ENCODE data around the gene SEBOX.

SEBOX gene, protein sequence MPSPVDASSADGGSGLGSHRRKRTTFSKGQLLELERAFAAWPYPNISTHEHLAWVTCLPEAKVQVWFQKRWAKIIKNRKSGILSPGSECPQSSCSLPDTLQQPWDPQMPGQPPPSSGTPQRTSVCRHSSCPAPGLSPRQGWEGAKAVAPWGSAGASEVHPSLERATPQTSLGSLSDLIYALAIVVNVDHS

DNA sequence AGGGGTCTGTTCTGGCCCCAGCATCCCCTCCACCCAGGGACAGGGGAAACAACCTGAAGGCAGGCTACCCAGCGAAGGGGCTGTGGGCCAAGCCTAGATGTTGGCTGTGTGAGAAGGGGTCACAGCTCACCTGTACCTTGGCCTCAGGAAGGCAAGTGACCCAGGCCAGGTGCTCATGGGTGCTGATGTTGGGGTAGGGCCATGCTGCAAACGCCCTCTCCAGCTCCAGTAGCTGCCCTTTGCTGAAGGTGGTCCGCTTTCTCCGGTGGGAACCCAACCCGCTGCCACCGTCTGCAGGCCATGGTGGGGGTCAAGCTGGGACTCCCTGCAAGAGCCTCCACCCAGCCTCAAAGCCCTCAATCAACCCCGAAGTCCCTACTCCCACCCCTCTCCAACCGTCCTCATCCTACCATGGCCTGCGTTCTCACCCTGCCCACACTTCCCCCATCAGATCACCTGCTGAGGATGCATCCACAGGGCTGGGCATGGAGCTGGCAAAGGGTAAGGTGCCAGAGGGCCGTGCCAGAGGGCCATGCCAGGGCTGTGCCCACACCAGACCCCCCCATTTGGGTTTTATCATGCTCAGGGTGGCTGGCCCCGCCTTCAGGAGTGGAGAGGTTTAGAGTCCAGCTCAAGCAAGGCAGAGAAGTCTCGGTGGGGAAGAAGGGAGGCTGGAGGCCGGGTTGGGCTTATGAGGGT is at the start of gene SEBOX:
Gene SEBOX (minus strand): TSS at position 535 of the 699 bp plus-strand sequence. CDS start 48 bp downstream, at position 487.
- no peak for DNase-seq

DNA sequence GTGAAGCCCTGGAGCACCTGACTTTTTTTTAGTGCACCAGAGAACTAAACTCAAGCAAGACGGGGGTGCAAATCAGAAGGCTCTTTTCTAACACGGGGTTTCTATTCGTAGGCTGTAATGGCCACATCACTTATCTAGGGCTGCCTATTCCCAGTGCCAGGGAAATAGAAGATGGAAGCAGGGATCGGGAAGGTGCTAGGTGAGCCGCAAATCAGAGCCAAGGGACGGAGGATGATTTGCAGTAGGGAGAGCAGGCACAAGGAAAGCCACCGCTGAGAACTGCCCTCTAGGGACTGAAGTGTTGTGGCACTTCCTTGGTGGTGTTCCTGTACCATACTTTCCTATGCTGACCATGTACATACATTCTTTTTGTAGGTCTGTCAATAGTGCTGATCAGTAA is 48.8 kb upstream of the SEBOX start:
- DNase-seq = no peak

DNA sequence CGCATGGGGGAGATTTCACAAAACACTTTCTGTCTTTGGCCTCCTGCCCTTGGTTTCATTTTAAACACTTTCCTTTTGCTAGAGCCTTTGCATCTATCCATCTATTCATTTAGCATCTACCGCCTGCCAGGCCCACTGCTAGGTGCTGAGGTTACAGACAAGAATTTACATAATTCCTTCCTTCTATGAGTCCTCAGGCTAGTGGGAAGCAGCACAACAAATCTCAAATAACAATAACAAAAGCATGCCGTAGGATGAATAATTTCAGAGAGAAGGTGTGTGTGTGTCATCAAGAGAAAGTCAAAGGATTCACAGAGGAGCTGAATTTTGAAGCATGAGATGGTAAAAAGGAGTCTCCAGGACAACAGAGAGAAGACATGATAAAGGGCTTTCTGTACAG is 47.1 kb upstream of the SEBOX start:
- no peak for DNase-seq

DNA sequence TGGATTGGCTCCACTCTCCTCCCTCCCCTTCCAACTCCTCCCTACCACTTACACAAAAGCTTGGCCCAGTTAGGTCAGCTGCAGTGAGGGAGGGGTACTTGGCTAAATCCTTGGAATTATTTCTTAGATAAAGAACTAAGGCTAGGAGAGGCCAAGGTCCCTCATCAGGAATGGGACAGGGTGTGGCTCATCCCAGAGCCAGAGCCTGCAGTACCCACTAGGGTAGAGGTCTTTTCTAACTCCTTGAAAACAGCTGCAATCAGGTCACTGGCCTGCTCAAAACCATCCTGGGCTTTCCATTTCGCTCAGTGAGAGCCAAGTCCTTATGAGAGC is 42.9 kb upstream of the SEBOX start:
- DNase-seq = no peak

DNA sequence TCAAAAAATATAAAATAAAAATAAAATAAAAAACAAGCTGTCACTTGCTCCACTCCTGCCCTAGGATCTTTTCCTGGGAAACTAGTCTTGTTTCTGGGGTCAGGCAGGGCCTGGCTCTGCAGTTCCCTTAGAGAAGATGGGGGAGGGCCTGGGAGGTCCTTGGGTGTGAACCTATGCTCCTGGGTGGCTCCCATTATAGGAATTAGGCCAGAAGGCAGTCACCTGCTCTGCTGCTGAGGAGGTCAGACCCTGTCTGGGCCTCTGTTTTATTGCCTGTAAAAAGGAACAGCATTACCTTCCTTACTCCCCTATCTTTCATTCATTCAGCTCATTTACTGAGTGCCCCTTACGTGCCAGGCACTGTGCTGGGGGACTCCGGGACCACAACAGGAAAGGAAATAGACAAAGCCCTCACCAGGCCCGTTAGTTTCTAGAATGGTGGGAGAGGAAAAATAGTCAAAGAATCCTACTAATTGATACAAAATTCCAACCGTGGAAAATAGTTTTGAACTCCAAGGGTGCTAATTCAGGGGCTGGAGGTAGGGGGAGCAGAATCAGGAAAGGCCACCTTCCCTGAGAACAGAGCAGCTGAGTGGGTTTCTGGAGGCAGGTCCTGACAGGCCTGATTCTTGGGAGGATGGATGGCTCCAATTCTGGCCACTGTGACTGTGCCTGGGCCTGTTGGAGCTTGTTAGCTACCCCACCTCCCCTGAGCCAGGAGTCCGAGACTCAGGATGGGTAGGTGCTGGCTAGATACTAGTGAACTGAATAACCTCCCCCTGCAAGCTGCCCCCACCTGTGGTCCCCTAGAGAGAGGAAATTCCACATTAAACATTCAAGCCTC is 42.4 kb upstream of the SEBOX start:
- no peak for DNase-seq

DNA sequence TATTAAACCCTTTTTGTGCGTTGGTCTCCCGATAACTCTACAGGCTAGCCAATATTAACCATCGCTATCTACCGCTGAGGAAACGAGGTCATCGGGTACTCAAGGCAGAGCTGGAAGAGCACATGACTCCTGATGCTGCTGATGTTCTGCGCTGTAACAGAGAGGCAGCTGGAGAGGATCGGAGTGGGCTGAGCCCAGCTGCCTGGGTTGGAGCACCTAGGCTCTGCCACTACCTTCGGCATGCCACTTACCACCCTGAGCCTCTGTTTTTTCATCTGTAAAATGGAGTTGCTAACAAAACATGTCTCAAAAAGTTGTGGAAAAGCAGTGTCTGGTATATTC is 41.4 kb upstream of the SEBOX start:
- DNase-seq = peak; percentile 23

DNA sequence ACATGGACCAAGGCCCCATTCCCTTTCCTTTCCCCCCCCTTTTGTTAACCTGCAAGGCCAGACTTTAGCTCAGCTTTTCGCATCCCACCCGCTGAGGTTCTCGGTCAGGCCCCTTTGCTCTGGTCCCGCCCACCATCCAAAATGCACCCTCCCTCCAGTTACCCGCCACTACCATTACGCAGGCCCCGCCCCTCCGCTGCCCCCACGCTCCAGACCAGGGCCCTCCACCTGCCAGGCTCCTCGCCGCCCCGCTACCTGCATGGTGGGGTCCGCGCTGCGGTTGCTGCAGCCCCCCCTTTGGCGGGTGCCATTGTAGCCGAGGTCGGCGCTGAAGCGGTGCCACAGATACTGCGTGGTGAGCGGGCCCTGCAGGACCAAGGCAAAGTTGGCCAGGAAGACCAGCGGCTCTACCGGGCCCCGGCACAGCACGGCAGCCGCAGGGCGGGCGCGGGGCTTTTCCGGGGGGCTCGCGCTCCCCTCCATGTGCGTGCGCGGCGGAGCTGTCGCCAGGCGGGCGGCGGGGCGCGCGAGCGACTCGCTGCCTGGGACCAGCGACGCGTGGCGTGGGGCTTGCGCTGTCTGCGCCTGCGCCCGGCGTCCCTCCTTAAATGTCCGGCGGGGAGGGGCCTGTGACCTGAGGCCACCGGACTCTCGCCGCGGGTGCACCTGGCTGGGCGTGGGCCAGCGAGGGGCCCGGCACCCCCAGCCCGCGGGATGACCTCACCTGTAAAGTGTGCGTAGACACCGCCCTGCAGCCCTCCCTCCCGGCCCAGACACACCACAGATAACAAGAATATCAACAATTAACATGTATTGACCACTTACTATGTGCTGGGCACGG is 40.9 kb upstream of the SEBOX start, which contains the start of gene SLC46A1:
Gene SLC46A1 (minus strand): TSS at position 581 of the 841 bp plus-strand sequence. CDS start 98 bp downstream, at position 483.
- DNase-seq = no peak

DNA sequence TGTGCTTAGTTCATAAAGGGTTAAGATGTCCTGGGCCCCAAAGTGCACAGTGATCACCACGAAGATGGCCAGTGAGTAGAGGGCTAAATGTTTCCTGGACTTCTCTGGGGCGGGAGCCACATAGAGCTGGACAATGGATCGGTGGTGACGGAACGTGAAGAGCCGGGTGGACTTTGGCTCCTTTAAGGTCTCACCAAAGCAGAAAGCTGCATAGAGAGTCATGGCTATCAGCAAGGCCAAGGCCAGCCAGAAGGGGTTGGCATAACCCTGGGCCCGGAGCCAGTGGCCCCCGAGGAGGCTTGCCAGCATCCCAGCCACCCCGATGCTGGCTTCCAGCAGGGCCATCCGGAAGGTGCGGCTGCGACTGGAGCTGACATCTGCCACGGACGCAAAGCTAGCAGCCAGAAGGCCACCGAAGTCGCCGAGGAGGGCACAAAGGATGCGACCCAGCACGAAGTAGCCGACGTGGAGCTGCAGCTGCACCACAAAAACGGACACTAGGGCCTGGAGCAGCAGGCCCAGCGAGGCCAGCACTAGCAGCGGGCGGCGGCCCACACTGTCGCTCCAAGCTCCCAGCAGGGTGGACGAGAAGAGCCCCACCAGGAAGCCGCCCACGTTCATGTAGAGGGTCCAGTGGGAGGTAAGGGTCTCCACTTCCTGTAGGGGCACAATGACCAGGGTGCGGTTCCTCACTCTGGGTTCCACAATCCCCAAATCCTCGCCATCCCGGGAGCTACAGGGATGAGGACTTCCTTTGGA is 40.0 kb upstream of the SEBOX start:
- no peak for DNase-seq

DNA sequence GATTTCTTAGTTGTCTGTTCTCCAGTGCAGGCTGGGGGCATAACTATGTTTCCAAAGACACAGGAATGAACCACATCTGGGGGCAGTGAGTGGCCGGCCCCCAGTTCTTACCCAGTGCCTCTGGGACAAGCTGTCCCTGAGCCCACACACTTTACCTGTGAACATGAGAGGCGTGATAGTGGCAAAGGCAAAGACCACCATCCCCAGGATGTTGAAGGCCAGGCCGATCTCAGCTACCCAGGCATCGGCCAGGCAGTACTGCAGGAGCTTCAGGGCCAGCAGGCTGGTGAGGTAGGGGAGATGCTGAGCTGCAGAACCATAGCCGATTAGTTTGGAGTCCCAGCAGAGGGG is 39.4 kb upstream of the SEBOX start:
- DNase-seq = no peak

DNA sequence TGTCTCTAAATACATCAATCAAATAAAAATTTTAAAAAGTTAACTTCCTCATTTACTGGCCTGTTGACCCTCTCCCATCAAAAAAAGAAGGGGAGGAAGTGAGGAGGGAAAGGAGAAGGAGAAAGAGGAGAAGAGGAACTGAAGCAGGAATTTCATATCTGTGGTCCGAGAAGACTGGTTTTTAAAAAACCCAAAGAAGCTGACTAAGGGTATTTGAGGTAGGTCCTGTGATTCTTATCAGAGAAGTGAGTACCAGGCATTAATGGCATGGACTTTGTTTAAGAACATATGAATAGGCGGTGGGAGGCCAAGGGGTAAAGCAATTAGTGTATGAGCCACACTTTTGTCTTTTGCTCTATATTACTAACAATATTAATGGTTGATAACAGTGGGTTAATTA is 39.0 kb upstream of the SEBOX start:
- DNase-seq = no peak

DNA sequence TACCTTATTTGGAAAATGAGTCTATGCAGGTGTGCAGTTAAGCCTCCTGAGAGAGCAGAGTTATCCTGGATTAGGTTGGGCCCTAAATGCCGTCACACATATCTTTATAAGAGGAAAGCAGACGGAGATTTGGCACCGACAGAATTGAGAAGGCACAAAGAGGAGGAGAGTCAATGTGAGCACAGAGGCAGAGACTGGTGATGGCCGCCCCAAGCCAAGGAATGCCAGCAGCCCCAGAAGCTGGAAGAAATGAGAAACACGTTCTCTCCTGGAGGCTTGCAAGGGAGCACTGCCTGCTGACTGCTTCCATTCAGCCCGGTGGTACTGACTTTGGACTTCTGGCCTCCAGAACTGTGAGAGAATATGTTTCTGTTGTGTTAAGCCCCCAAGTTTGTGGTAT is 37.8 kb upstream of the SEBOX start:
- no peak for DNase-seq

DNA sequence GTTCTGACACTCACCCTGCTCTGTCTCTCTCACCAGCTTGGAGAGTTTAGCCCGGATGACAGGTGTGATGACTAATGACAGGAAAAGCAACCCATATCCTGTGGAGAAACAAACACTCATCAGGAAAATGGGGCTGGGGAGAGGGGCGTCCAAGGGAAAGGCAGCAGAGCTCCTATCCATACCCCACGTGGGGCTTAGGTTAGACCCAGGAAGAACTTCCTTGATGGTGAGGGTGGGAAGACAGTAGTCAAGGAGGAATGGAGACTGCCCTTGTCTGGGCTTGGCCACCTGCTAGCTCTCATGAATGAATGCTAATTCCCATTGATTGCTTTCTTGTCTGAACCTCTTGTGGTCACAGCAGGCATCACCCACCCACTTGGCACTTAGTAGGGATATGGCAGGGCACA is 37.2 kb upstream of the SEBOX start:
- DNase-seq = no peak

DNA sequence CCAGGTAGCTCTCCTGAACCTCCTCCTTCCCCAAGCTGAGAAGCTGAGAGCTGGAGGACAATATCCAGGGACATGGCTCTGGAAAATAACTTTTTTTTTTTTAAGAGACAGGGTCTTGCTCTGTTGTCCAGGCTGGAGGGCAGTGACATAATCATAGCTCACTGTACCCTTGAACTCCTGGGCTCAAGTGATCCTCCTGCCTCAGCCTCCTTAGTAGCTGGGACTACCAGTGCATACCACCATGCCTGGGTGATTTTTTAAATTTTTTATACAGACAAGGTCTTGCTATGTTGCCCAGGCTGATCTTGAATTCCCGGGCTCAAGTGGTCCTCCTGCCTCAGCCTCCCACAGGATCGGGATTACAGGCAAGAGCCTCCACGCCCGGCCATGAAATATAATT is 34.8 kb upstream of the SEBOX start:
- DNase-seq = no peak

DNA sequence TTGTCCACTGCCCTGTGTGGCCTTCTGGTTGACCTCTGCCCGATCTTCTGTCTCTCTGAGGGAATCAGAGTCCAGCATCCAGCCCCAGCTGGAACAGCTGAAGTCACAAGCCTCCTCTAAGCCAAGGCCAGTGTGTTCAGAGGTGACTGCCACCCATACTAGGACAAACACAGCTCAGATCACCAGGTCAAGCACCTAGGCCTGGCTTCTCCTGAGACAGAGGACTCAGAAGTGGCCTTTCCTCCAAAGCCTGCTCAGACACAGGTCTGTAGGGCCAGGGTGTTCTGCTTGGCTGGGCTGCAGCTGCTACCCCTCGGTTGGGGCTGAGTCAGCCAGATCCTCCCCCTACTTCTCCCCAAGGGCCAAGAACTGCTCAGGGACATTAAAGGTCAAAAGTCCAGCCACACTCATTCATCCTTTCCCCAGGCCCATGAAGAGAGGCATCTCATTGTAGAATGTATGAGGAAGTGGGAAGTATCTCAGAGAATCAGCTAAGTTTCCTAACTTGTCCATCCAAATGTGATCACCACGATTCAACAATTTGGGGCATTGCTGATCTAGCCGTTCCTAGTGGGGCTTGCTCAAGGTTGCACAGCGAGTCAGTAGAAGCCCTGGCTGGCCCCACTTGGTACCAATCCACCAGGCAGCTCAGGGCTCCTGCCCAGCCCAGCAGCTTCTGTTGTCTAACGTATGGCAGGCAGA is 33.4 kb upstream of the SEBOX start:
- no peak for DNase-seq

DNA sequence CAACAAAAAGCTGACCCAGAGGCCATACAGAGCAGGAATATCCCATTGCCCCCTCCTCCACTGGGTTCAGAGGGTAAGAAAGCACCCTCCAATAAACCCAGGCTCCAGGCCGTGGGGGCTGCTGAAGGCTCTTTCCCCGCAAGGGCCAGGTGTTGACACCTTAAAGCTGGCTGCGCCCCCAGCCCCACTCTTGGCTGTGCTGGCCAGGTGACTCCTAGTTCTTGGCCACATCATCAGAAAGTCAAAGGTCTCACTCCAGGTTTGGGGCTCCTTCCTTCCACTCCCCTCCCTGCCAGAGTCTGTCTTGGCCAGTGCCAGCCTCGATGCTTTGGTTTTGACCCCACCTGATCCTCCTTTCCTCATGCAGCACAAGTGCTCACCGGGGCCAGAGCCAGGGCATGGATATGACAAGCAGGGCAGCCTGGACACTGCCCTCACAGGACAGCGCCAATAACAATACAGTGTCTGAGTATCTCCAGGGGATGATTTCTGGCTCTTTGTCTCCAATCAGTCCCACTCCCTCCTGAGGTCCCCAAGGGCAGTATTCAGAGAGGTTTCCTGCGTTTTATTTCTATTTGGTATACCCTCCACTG is 32.8 kb upstream of the SEBOX start:
- DNase-seq = no peak

DNA sequence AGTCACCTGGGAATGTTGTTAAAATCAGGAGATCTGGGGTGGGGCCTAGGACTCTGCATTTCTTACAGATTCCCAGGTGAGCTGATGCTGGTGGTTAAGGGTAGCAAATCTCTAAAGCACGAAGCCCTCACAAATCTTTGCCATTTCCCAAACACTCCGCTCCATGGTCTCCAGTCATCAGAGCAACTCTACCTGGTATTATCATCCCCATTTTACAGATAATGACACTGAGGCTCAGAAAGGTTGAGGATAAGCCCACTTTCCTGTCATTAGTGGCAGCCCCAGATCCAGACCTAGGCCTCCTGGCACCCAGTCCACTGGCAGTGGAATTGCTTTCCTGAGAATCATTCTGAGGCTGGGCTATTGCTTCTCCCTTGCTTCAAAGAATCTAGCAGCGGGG is 32.3 kb upstream of the SEBOX start:
- no peak for DNase-seq

DNA sequence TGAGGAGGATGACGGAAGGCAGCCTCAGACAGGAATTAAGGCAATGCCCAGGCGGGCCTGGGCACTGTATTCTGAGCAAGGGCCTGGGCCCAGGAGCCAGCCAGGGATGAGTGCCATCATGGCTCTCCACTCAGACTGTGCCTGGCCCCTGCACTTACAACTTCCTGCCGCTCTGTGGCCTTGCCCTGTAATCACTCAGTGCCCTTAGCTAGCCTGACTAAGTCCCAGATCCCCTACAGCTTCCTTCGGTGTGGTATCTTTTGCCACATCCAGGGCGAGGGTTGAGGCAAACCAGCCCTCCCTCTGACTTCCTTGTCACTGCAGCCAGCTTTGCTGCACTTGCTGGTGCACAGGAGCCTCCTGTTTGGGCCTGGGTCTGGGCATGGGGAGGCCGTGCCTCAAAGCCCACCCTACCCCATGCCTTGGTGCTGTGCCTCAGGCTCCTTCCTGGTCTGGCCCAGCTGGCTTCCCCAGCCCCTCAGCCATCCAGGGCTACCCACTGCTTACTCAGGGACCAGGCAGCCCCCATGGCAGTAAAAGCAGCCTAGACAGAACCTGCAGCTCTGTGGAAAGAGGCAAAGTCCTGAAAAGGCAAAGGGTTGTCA is 31.7 kb upstream of the SEBOX start:
- no peak for DNase-seq

DNA sequence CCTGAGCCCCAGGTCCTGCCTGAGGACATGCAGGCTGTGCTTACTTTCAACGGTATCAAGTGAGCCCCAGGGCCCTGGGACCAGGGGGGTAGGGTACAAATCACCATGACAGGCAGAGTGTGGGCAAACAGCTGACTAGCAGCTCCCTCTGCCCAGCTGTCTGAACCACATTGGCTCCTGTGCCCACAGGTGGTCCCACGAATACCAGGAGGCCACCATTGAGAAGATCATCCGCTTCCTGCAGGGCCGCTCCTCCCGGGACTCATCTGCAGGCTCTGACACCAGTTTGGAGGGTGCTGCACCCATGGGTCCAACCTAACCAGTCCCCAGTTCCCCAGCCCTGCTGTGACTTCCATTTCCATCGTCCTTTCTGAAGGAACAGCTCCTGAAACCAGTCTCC is 31.0 kb upstream of the SEBOX start:
- DNase-seq = no peak

DNA sequence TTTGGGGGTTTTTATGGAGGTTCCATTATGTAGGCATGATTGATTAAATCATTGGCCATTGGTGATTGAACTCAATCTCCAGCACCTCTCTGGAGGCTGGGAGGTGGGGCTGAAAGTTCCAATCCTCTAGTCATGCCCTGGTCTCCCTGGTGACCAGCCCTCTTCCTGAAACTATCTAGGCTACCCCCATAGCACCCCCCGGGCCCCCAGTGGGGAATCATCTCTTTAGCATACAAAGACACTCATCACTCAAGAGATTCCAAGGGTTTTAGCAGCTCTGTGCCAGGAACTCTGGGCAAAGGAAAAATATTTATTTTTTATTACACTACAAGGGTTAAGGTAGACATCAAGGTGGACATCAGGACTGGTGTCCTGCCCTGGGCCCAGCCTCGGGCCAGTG is 30.4 kb upstream of the SEBOX start:
- DNase-seq = no peak

DNA sequence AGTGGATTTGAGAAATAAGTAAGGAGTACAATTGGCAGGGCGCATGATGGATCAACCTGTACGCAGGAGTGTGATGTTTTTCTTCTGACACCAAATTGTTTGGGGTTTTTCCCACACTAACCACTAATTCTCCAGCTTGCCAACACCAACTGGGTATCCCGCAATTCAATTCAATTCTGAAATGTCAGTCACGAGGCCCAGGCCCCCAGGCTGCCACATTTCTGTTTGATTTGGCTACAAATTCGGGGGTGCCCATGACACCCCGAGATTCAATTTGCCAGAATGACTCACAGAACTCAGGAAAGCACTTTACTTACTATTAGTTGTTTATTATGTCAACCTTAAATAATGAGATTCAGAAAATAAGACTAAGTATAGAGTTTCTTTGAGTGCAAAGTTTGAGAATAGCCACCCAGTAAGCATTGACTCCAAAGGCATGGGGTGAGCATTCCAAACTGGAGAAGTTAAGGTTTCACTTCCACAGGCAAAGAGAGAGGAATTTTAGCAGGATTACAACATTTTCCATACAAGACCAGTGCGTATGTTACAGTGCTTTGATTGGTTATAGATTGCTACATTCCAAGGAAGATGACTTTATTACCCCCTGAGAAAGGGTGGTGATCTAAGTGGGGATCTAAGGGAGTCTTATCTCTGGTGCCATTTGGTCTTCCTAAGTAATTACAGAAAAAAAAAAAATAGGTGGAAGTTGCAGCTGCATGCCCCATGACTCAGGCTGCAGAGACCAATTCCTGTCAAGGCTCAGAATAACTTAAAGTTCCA is 29.5 kb upstream of the SEBOX start:
- DNase-seq = no peak
